Glomerular endothelial cell (primary cell): ENCODE results near the gene RETN. TPM values are rescaled to one million over a fixed set of nuclear protein-coding genes. Genes with fewer than 3 reads are reported as not detected.

Source experiments
- DNase-seq: peaks from one replicate; pipeline ENCODE4 v3.0.0-alpha.2; 2011; ENCODE audit warnings: low read depth, low spot score; ENCODE audit errors: extremely low read depth
- total RNA-seq: library from RNA; depleted of rRNA; stranded (reverse); fragments of >200 nt; gene quantifications from 2 replicates; pipeline ENCODE4 v1.2.3, GENCODE V29; 2015

The RETN gene
- total RNA-seq, 1 donor from 2014 or later = not detected

DNA sequence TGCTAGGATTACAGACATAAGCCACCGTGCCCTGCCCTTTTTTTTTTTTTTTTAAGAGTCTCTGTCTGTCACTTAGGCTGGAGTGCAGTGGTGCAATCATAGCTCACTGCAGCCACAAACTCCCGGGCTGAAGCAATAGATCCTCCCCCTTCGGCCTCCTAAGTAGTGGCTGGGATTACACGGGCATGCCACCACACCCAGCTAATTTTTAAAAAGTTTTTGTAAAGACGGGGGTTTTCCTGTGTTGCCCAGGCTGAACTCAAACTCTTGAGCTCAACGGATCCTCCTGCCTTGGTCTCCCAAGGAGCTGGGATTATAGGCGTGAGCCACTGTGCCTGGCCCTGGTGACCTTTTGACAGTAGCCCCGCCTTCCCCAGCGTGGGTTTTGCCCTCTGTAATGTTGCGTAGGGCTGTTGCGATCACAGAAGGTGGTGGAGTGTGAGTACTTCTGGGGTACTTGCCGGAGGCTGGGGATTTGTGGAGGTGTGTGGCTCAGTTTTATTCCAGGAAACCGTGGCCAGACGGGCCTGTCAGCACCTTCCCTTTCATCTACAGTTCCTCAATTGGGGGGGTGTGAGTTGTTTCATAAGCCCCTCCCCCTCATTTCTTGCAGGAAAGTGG lies 11.6 kb upstream of the RETN start:
- DNase-seq = no peak

DNA sequence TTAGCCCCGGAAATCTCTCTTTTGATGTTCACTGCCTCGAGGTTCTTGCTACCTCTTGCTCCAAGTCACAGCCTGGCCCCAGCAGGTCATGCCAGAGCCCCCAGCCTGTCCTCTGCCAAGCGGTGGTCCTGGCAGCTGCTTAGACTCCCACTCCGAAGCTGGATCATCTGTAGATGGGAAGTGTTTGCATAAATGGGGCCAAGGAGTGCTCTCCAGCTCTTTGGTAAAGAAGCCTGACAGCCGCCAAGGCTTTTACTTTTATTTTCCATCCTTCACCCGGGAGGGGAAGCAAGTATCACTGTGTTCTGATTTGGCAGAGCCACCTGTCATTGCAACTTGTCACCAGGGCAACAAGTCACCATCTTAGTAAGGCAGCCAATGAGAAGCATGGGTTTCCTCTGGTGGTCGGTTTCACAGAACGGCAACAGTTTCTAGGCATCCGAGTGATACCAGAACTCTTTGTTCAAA lies 10.6 kb upstream of the RETN start:
- no peak for DNase-seq

DNA sequence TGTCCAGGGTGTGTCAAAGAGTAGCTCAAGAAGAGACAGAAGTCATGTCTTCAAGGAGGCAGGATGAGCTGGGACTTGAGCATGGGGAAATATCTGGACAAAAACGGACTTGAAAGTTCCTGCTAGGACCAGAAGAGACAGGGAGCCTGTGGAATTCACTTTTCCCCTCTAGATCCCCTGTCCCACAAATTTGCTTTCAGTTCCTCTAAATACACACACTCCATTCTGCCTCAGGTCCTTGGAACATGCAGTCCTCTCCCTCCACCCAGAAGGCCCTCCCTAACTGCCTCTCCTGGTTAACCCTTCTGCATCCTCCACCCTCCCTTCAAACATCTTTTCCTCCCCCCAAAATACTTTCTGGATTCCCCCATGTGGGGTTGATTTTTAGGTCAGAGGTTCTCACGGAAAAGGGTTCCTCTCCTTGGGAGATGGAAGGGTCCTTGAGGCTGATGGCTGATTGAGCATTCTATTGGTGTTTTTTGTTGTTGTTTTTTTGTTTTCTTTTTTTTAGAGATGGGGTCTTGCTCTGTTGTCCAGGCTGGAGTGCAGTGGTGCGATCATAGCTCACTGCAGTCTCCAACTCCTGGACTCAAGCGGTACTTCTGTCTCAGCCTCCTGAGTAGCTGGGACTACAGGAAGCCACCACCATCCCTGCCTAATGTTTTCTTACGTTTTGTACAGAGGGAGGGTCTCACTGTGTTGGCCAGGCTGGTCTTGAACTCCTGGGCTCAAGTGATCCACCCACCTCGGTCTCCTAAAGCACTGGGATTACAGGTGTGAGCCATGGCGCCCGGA lies 6.9 kb upstream of the RETN start:
- no peak for DNase-seq

DNA sequence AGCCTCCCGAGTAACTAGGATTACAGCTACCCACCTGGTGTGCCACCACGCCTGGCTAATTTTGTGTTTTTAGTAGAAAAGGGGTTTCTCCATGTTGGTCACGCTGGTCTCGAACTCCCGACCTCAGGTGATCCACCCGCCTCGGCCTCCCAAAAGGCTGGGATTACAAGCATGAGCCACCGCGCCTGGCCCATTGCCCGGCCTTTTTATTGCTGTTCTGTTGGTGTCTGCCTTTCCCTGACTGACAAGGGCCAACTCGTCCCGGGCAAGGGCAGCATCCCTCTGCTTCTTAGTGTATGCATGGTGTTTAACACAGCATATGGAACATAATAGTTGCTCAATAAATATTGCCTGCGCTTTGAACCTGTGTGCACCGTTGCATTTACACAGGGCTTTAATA lies 6.2 kb upstream of the RETN start:
- DNase-seq = no peak

DNA sequence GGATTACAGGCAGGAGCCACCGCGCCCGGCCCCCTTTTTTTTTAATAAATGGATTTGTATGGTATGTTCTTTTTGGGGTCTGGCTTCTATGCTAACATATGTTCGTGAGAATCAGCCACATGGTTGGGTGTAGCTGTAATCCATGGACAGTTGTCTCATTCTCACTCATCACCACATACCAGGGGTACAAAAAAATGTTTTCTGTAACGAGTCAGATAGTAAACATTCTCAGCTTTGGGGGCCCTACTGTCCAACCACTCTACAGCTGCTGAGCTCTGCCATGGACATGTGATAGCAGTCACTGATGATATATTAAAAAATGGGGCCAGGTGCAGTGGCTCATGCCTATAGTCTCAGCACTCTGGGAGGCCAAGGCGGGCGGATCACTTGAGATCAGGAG lies 5.1 kb upstream of the RETN start:
- DNase-seq = no peak

DNA sequence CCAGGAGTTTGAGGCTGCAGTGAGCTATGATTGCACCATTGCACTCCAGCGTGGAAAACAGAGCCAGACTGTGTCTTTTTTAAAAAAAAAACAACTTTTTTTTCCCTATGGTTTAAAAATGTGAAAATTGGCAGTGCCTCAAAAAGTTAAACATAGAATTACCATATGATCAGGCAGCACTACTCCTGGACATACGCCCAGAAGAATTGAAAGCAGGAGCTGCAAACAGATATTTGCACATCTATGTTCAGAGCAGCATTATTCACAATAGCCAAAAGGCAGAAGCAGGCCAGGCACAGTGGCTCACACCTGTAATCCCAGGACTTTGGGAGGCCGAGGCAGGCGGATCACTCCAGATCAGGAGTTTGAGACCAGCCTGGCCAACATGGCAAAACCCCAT lies 3.8 kb upstream of the RETN start:
- DNase-seq = no peak

DNA sequence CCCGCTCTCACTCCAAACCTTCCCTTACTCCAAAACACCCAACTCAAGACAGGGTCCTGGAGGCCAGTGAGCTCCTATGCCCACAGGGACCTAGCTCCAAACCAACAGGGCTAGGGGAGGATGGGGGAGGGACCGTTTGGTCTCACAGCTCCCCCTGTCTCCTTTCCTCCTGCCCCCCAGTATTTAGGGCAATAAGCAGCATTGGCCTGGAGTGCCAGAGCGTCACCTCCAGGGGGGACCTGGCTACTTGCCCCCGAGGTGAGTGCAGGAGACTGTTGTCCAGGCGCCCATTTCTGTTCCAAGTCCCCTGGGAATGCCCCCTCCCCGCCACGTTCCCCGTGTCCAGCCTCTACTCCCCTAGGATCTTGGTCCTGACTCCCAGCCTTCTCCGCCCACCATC lies 792 bp downstream of the RETN start:
- no peak for DNase-seq

DNA sequence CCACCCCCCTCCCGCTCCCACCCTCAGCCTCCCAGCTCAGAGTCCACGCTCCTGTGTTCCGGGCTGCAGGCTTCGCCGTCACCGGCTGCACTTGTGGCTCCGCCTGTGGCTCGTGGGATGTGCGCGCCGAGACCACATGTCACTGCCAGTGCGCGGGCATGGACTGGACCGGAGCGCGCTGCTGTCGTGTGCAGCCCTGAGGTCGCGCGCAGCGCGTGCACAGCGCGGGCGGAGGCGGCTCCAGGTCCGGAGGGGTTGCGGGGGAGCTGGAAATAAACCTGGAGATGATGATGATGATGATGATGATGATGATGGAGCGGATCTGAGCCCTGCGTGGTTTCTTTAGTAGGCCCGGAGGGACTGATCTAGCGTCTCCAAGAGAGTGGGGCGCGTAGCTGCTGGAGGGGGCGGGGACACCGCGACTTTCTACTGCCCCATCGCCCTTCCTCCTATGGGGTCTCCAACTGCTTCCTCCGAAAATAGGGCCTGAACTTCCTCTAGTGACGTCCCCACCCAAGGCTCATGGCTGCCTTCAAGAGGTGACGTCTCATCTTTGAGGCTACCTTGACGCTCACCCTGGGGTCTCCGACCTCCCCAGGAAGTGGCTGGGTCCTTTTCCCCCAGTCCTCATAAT lies 1.4 kb downstream of the RETN start:
- no peak for DNase-seq

DNA sequence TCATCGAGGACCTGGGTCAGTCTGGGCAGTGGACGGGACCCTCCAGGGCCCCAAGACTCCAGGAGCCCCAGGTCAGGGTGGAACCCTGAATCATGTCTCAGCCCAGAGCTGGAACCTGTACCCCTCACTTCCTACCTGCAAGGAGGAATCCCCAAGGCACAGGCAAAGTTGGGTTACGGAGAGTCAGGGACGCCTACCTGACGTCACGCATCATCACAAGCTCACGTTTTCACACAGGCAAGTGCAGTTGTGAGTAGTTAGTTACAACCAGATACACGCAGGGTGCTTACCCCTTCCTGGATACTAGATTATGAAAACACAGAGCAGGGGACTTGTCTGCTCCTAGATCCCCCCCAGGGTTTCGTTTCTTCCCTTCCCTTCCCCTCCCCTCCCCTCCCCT lies 1.9 kb downstream of the RETN start:
- no peak for DNase-seq

DNA sequence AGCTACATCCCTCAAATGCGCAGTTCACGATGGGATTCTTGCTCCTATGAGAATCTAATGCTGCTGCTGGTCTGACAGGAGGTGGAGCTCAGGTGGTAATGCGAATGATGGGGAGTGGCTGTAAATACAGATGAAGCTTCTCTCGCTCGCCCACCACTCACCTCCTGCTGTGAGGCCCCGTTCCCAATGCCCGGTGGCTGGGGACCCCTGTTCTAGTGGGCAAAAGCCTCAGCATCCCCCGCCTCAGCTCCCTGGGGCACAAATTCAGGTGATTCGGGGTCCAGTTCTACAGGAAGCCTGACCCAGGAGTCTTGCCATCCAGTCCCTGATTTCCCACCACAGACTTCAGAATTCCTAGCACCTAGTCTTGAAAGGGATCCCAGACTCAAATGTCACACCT lies 3.7 kb downstream of the RETN start:
- DNase-seq = no peak

DNA sequence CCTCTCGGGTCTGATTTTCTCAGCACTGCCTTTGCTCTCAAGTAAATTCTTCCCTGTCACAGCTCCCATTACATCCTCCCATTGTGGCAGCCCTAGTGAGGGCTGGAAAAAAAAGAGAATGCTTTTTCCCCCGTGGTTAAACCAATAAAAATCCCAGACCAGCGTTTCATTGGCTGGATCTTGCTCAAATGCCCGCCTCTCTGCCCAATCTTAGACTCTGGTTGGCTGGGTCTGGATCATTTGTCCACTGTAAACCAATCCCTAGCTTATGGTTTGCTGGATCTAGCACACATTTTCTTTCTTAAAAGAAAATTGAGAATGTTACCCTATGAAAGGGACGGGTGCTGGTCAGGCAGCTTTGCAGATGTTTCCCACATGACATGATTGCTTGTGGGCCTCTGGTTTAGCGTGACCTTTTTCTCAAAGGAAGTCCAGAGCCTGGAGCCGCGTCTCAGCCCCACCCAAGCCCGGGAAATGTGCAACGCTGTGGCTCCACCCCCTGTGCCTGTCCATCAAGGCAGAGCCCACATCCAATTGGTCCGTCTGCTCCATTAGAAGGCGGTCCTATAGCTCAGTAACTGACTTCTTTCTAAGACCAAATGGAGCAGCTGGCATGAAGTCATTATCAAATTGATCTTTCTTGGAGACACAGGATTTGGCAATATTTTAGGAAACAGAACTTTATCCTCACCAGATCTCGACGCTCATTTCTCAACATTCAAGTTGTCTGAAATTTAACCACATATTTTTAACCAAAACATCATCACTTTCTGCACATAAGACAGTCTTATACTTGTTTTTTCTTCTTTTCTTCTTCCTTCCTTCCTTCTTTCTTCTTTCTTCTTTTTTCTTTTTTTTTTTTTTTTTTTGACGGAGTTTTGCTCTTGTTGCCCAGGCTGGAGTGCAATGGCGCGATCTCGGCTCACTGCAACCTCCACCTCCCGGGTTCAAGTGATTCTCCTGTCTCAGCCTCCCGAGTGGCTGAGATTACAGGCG lies 5.5 kb downstream of the RETN start:
- DNase-seq = no peak

DNA sequence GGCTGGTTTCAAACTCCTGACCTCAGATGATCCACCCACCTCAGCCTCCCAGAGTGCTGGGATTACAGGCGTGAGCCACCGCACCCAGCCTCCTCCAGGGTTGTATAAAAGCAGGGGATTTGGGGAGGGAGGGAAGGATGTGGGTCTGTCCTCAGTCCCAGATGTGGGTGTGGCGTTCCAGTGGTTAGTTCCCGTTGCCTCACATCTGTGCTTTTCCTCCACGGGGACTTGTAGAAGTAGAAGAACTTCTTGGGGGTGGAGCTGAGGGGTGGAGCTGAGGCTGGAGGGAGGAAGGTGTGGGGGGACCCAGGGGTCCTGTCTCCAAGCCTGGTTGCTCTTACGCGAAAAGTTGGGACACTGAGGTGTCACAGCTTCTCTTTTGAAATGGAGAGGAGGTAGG lies 7.5 kb downstream of the RETN start:
- DNase-seq = no peak

DNA sequence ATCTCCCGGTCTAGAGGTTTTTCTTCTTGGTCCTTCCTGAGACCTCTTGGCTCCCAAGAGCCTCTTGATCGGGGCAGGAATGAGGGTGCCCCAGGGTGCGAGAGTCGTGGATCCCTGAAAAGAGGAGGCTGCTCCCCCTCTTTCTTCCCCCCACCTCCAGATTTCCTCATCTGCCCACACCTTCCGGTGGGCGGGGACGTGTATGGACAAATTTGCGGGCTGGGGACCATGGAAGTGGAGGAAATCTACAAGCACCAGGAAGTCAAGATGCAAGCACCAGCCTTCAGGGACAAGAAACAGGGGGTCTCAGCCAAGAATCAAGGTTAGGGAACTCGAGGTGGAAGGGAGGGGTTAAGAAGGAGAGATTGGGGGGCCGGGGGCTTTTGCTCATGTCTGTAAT lies 8.0 kb downstream of the RETN start, which contains the start of gene MCEMP1:
Gene MCEMP1, plus strand, starts transcription at position 237 of the 400 bp plus-strand sequence. Its CDS starts 31 bp downstream, at position 268.
- DNase-seq = no peak

DNA sequence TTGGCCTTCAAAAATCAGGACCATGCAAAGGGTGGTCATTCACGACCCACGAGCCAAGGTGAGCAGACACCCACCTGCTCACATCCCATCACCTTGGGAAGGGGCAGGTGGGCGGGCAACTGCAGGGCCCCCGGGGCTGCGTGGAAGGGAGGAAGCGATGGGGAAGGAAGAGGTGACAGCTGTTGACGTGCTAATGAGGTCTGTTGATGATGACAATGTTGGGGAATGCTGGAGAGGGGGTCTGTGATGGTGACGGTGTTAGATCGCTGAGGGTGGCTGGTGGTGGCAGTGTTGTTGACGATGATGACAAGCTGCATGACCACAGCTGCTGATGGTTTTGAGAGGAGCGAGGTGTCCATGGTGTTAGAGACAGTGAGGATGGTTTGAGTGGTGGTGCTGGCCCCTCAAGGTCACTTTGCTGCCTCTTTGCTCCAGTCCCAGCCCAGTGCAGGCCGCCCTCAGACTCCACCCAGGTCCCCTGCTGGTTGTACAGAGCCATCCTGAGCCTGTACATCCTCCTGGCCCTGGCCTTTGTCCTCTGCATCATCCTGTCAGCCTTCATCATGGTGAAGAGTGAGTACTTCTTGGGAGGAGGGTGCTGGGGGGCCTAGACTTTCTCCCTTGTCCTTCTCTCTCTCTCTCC lies 8.9 kb downstream of the RETN start:
- DNase-seq = no peak

DNA sequence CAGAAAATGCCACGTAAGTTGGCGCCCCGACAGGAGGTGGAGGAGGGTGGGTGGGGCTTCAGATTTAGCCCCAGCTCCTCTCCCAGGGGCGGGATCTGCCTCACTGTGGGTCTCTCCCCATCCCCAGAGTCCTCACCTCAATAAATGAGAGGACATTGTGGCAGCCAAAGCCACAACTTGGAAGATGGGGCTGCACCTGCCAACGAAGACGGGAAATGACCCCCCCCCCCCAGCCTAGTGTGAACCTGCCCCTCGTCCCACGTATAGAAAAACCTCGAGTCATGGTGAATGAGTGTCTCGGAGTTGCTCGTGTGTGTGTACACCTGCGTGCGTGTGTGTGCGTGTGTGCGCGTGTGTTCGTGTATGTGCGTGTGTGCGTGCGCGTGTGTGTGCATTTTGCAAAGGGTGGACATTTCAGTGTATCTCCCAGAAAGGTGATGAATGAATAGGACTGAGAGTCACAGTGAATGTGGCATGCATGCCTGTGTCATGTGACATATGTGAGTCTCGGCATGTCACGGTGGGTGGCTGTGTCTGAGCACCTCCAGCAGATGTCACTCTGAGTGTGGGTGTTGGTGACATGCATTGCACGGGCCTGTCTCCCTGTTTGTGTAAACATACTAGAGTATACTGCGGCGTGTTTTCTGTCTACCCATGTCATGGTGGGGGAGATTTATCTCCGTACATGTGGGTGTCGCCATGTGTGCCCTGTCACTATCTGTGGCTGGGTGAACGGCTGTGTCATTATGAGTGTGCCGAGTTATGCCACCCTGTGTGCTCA lies 10.3 kb downstream of the RETN start:
- DNase-seq = no peak

DNA sequence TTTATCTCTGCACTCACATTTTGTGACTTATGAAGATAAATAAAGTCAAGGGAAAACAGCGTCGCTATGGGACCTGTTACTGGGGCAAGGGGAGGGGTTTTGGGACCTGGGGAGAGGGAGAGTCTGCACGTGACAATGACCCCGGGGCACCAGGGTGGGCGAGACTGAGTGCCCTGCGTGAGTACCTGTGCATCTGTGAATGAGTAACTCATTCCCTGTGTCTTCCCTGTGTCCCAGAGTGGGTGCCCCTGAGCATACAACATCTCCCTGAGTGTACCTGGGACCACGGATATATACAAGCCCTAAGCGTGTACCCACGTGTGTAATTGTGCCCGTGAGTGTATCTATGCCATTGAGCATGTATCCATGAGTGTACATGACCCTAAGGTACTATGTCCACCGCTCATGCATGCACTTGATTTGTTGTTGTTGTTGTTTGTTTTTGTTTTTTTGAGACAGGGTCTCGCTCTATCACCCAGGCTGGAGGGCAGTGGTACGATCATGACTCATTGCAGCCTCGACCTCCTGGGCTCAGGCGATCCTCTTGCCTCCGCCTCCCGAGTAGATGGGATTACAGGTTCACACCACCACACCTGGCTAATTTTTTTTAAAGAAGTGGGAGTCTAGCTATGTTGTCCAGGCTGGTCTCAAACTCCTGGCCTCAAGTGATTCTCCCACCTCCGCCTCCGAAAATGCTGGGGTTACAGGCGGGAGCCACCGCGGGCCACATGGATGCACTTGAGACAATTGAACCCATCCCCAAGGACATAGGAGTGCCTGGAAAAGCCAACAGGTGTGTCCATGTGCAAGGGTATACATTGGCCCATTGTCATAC lies 11.1 kb downstream of the RETN start:
- no peak for DNase-seq

DNA sequence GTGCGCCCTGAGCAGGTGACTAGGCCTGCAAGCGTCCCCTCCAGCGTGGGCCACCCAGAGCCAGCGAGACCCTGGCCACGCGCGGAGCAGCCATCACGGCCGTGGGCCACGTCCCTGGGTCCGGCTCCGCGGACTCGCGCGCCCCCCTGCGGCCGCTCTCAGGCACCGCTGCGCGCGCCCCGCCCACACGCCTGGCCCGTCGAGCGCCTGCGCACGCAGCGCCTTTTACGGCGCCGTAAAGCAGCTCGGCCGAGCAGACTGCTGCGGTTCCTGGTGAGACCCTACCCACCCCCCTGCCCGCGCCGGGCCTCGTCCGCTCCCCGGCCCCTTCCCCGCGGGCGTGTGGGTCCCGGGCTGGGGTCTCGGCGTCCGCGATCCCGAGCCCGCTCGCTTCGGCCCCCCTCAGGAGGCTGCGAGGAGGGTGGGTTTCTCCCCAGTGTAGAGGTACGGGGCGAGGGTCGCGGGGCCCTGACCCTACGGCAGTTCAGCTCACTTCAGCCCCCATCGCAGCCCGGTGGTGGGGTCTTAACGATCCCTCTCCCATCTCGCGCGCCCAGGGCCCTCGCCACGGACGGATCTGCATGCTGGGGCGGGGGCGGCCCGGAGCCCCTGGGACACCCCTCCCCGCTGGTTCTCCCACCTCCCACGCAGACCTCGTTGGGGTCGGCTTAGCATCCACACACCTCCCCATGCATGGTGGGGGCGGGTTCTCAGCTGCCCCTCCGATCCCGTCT lies 11.9 kb downstream of the RETN start, which contains the start of gene TRAPPC5:
Gene TRAPPC5, plus strand, starts transcription at position 228 of the 734 bp plus-strand sequence. CDS start 1,421 bp downstream, outside the sequence.
- DNase-seq = no peak
